KMS-11 (cell line): ENCODE data around the gene HSP90AB1.

Experiments used
- H2AFZ ChIP-seq: fragments of 200-600 bp; sonication (generic); 2 replicates; pipeline ENCODE4 v1.6.1; 2016; ENCODE audit warnings: antibody characterized with exemption, mixed run types, low read depth
- H3K27ac ChIP-seq: fragments of 200-600 bp; sonication (generic); 2 replicates; pipeline ENCODE4 v1.6.1; 2016; ENCODE audit warnings: mild to moderate bottlenecking, mixed run types
- H3K27me3 ChIP-seq: fragments of 200-600 bp; sonication (generic); 2 replicates; pipeline ENCODE4 v1.6.1; 2017; ENCODE audit warnings: mild to moderate bottlenecking, low read depth, mixed run types, moderate library complexity; ENCODE audit not compliant: insufficient read depth
- H3K36me3 ChIP-seq: fragments of 200-600 bp; sonication (generic); 2 replicates; pipeline ENCODE4 v1.6.1; 2017; ENCODE audit warnings: mild to moderate bottlenecking, mixed run types; ENCODE audit not compliant: insufficient read depth
- H3K4me1 ChIP-seq: fragments of 200-600 bp; sonication (generic); 2 replicates; pipeline ENCODE4 v1.6.1; 2016; ENCODE audit warnings: mild to moderate bottlenecking, low read depth, mixed run types; ENCODE audit not compliant: poor library complexity, severe bottlenecking
- H3K4me2 ChIP-seq: fragments of 200-600 bp; sonication (generic); 2 replicates; pipeline ENCODE4 v1.7.0; 2016; ENCODE audit warnings: mild to moderate bottlenecking, mixed run types
- H3K4me3 ChIP-seq: fragments of 200-600 bp; sonication (generic); IDR thresholded peaks from 2 replicates; pipeline ENCODE4 v1.6.1; 2017; ENCODE audit warnings: low read depth, low read length, mixed read lengths; ENCODE audit not compliant: insufficient read depth
- H3K79me2 ChIP-seq: fragments of 200-600 bp; sonication (generic); 2 replicates; pipeline ENCODE4 v1.6.1; 2016; ENCODE audit warnings: low read depth, mixed run types; ENCODE audit not compliant: insufficient read depth
- H3K9ac ChIP-seq: fragments of 200-600 bp; sonication (generic); 2 replicates; pipeline ENCODE4 v1.6.1; 2016; ENCODE audit warnings: mild to moderate bottlenecking, mixed run types
- H4K20me1 ChIP-seq: fragments of 200-600 bp; sonication (generic); 2 replicates; pipeline ENCODE4 v1.6.1; 2016; ENCODE audit warnings: mild to moderate bottlenecking, mixed run types; ENCODE audit not compliant: insufficient read depth
- CTCF ChIP-seq: fragments of 200-600 bp; sonication (generic); conservative IDR thresholded peaks from 2 replicates; pipeline ENCODE4 v1.6.1; 2017; ENCODE audit warnings: low read depth, mild to moderate bottlenecking, antibody characterized with exemption, low read length, moderate library complexity, mixed read lengths

The HSP90AB1 gene

GRCh38 chr6:44207966-44208365, 38.9 kb upstream of the HSP90AB1 start:
- H2AFZ ChIP-seq = no peak overlapping the region
- H3K9ac ChIP-seq = no peak overlapping the region
- H3K36me3 ChIP-seq = no peaks in the 10 kb centered on the region
- no peaks in the 10 kb centered on the region for H3K27me3 ChIP-seq
- no peak overlapping the region for H3K4me2 ChIP-seq
- TF ChIP-seq CTCF = no peak
- no peak overlapping the region for H3K4me3 ChIP-seq
- no peaks in the 10 kb centered on the region for H3K79me2 ChIP-seq
- no peaks in the 10 kb centered on the region for H4K20me1 ChIP-seq
- H3K27ac ChIP-seq = no peak overlapping the region
- no peaks in the 10 kb centered on the region for H3K4me1 ChIP-seq

GRCh38 chr6:44211284-44211683, 35.6 kb upstream of the HSP90AB1 start:
- H3K4me1 ChIP-seq = no peaks in the 10 kb centered on the region

GRCh38 chr6:44214307-44214706, 32.6 kb upstream of the HSP90AB1 start:
- no peak for TF ChIP-seq CTCF
- H4K20me1 ChIP-seq = no peaks in the 10 kb centered on the region
- no peak overlapping the region for H3K27ac ChIP-seq
- peaks cover 22% of the 10 kb centered on the region for H3K4me1 ChIP-seq
- H3K9ac ChIP-seq = no peak overlapping the region
- no peak overlapping the region for H2AFZ ChIP-seq
- no peaks in the 10 kb centered on the region for H3K79me2 ChIP-seq
- no peaks in the 10 kb centered on the region for H3K27me3 ChIP-seq
- no peaks in the 10 kb centered on the region for H3K36me3 ChIP-seq
- H3K4me2 ChIP-seq = no peak overlapping the region
- H3K4me3 ChIP-seq = no peak overlapping the region

More at GRCh38 chr6:44211284-44211683, 35.6 kb upstream of the HSP90AB1 start:
- Histone ChIP-seq H2AFZ (no peak overlapping the region), H3K27me3 (no peaks in the 10 kb centered on the region), H4K20me1 (no peaks in the 10 kb centered on the region), H3K79me2 (no peaks in the 10 kb centered on the region), H3K36me3 (no peaks in the 10 kb centered on the region), H3K4me3 (no peak overlapping the region), H3K4me2 (no peak overlapping the region), H3K9ac (no peak overlapping the region), H3K27ac (no peak overlapping the region)
- TF ChIP-seq CTCF = no peak

GRCh38 chr6:44216677-44217331, 30.1 kb upstream of the HSP90AB1 start, which contains the start of gene MYMX:
TSS of gene MYMX (plus strand) at chr6:44216926. CDS start at chr6:44217472, 546 bp downstream.
- H3K9ac ChIP-seq = no peak within 1 kb of the TSS
- H3K36me3 ChIP-seq = no peaks in the 10 kb centered on the region
- peaks cover 43% of the 10 kb centered on the region for H3K4me1 ChIP-seq
- no peaks in the 10 kb centered on the region for H3K79me2 ChIP-seq
- TF ChIP-seq CTCF = no peak
- no peak within 1 kb of the TSS for H3K4me2 ChIP-seq
- no peak within 1 kb of the TSS for H2AFZ ChIP-seq
- H3K4me3 ChIP-seq = no peak within 1 kb of the TSS
- no peaks in the 10 kb centered on the region for H4K20me1 ChIP-seq
- no peak within 1 kb of the TSS for H3K27ac ChIP-seq
- H3K27me3 ChIP-seq = no peaks in the 10 kb centered on the region
